Body of pancreas (tissue), 4 donors: ENCODE data around the gene MPO.

Experiments used
- CTCF ChIP-seq, 7 experiments: fragments of 450-650 bp in 4 of 7; fragments of 200-600 bp in 3 of 7; sonication (generic) in 3 of 7; IDR thresholded peaks; one replicate each; pipeline ENCODE4 v1.5.1; 2016 to 2019; ENCODE audit warnings: antibody characterized with exemption in 7 of 7
- POLR2A ChIP-seq, 3 donors: fragments of 450-650 bp; IDR thresholded peaks; one replicate each; pipeline ENCODE4 v1.6.1; 2016; ENCODE audit warnings: antibody characterized with exemption in 3 of 3, mild to moderate bottlenecking in 2 of 3

- TF ChIP-seq POLR2A (IDR thresholded peaks at IDR 0.05) (no peak), CTCF (IDR thresholded peaks at IDR 0.05) (no peak)
These were observed 44.9 kb downstream of the MPO start for GRCh38 chr17:58235821-58236220.
